ENCODE results near the gene PANK2. TPM values are rescaled to one million over a fixed set of nuclear protein-coding genes. Genes with fewer than 3 reads are reported as not detected.

PANK2 gene
- total and polyA plus RNA-seq, 10 donors: 23.0 to 74.4 (median 64.3) TPM

DNA sequence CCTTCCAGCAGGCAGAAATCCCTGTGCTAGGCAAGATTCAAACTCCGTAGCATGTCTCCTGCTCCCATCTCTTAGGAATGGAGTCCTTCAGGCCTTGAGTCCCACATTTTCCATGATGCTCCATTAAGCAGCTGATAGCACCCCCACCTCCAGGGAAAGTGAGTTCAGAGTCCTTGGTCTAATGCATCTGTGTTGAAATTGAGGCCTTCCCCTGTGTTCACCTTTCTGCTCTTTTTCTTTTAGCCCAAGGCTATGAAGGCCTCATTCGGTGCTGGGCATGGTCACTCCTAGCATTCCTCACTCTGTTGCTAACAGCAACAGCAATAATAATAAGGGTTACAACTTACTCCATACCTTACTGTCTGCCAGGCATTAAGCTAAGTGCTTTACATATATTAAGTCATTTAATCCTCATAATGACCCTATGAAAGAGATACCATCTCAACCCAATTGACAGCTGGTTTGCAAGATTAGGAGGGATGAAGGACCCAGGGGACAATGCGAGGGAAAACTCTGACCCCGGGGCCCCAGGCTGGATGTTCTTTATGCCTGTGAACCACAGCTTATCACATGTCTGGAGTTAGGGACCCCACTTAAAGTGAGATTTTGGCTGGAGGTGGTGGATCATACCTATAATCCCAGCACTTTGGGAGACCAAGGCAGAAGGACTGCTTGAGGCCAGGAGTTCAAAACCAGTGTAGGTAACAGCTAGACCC is 17.5 kb upstream of the PANK2 start:
- no peak overlapping the region for H3K4me3 ChIP-seq
- no peaks in the 10 kb centered on the region for H3K27me3 ChIP-seq (replicated peaks in 1 of 7)
- TF ChIP-seq POLR2A (IDR thresholded peaks at IDR 0.05): no peak
- TF ChIP-seq POLR2AphosphoS5 (IDR thresholded peaks at IDR 0.05): no peak
- no peak for TF ChIP-seq CTCF (IDR thresholded peaks at IDR 0.05 in 8 of 11, conservative IDR thresholded peaks at IDR 0.05 in 3 of 11)
- intact Hi-C loops (cut with DNase I; ENCODE audit: low total_unique reads): no loop called here
- peaks cover 4 to 86% (median 44%) of the 10 kb centered on the region in 6 donors for H3K36me3 ChIP-seq
- no peak overlapping the region for H3K27ac ChIP-seq
- WGBS, 5 donors: 87 to 98% (median 93%) methylated on average over 4 of the region's 4 CpGs
- H3K4me1 ChIP-seq: peaks cover 0 to 17% (median 8%) of the 10 kb centered on the region in 6 donors
- H3K9me3 ChIP-seq: no peaks in the 10 kb centered on the region
- DNase-seq: no peak

- no peak for DNase-seq
- no peaks in the 10 kb centered on the region for H3K9me3 ChIP-seq
- 94 to 100% (median 97%) methylated on average over 5 of the region's 5 CpGs for WGBS, 5 donors
- intact Hi-C loops (cut with DNase I; ENCODE audit: low total_unique reads): no loop called here
- H3K36me3 ChIP-seq: peaks cover 4 to 68% (median 31%) of the 10 kb centered on the region in 6 donors
- H3K4me1 ChIP-seq: peaks cover 0 to 22% (median 8%) of the 10 kb centered on the region in 6 donors
- TF ChIP-seq POLR2AphosphoS5 (IDR thresholded peaks at IDR 0.05): no peak
- no peak overlapping the region for H3K27ac ChIP-seq
- no peaks in the 10 kb centered on the region for H3K27me3 ChIP-seq (replicated peaks in 1 of 7)
- no peak overlapping the region for H3K4me3 ChIP-seq
Observed at GRCh38 chr20:3873507-3873906, 15.7 kb upstream of the PANK2 start.

GRCh38 chr20:3874194-3874844 is 14.9 kb upstream of the PANK2 start:
- no peak overlapping the region for H3K27ac ChIP-seq
- no peak overlapping the region for H3K4me3 ChIP-seq
- no peaks in the 10 kb centered on the region for H3K27me3 ChIP-seq (replicated peaks in 1 of 7)
- DNase-seq: no peak
- peaks cover 0 to 30% (median 8%) of the 10 kb centered on the region in 6 donors for H3K4me1 ChIP-seq
- WGBS, 5 donors: 66 to 85% (median 76%) methylated on average over 3 of the region's 3 CpGs
- no peak for TF ChIP-seq CTCF (IDR thresholded peaks at IDR 0.05 in 8 of 11, conservative IDR thresholded peaks at IDR 0.05 in 3 of 11)
- no peak for TF ChIP-seq POLR2A (IDR thresholded peaks at IDR 0.05)
- no peak for TF ChIP-seq POLR2AphosphoS5 (IDR thresholded peaks at IDR 0.05)
- peaks cover 4 to 60% (median 28%) of the 10 kb centered on the region in 6 donors for H3K36me3 ChIP-seq
- H3K9me3 ChIP-seq: no peaks in the 10 kb centered on the region
- intact Hi-C loops (cut with DNase I; ENCODE audit: low total_unique reads): no loop called here

DNA sequence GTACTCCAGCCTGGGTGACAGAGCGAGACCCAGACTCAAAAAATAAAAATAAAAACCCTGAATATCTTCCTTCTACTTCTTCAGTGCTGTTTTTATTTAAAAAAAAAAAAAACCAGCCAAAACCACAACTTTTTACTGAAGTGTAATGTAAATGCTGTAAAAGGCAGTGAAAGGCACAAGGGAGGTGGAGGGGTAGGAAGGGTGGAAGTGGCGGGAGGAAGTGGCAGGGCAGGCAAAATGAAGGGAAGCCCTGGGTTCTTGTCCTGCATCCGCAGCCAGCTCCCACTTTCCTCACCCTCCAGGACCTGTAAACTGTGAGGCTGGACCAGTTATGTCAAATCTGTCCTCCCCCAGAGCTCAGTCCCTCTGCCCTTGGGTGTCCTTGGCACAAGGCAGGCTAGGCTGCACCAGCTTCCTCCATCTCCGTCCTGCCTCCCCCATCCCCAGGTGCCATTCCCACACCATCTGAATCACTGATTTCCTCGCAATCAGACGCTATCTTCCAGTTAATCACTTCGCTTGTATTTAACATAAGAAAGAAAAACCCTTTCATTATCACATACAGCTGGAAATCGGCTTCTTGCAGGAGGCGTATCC is 13.7 kb upstream of the PANK2 start:
- no peak for TF ChIP-seq CTCF (IDR thresholded peaks at IDR 0.05 in 8 of 11, conservative IDR thresholded peaks at IDR 0.05 in 3 of 11)
- TF ChIP-seq POLR2A (IDR thresholded peaks at IDR 0.05): no peak
- TF ChIP-seq POLR2AphosphoS5 (IDR thresholded peaks at IDR 0.05): peak in 2 of 3 donors; percentile 49
- DNase-seq: no peak
- peaks cover 4 to 50% (median 22%) of the 10 kb centered on the region in 6 donors for H3K36me3 ChIP-seq
- no peak overlapping the region for H3K27ac ChIP-seq
- peaks cover 0 to 31% (median 8%) of the 10 kb centered on the region in 6 donors for H3K4me1 ChIP-seq
- intact Hi-C loops (cut with DNase I; ENCODE audit: low total_unique reads): no loop called here
- whole genome bisulfite sequencing, 5 donors: 63 to 73% (median 64%) methylated on average over 9 of the region's 9 CpGs
- no peaks in the 10 kb centered on the region for H3K27me3 ChIP-seq (replicated peaks in 1 of 7)
- no peaks in the 10 kb centered on the region for H3K9me3 ChIP-seq
- no peak overlapping the region for H3K4me3 ChIP-seq

All from spleen (tissue), 11 donors.